Activated CD4-positive, alpha-beta T cell treated with anti-CD3 and anti-CD28 coated beads, Interleukin-2, amount 50 U/mL, for 1 hour (primary cell): ENCODE data around the gene METTL15.
"Not testable (repeated sequence)": the region's sequence is repeated elsewhere in the genome, so short reads cannot be mapped to it uniquely, and the experiment has no call there.

Source experiments
- DNase-seq: peaks from one replicate; pipeline ENCODE4 v3.0.0-alpha.2; 2020

Gene METTL15

DNA sequence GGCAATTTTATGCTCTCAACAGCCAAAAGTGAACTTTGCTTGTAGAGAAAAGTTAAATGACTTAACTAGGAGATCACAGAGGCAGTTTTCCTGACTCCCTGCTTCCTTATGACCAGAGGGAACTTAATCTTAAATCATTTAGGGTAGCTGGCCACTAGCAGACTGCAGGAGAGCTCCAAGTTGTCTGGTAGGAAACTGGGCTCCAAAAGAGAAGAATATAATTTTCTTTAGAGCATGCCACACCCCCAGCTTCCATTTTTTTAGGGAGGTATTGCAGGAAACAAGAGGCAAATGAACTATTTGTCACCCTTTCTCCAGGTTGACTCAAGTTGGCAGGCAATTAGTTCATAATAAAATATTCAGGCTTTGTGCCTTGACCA lies 2.6 kb downstream of the METTL15 start:
- DNase-seq, result no peak

- no peak for DNase-seq
These were observed 5.9 kb downstream of the METTL15 start for GRCh38 chr11:28114116-28114515.

DNA sequence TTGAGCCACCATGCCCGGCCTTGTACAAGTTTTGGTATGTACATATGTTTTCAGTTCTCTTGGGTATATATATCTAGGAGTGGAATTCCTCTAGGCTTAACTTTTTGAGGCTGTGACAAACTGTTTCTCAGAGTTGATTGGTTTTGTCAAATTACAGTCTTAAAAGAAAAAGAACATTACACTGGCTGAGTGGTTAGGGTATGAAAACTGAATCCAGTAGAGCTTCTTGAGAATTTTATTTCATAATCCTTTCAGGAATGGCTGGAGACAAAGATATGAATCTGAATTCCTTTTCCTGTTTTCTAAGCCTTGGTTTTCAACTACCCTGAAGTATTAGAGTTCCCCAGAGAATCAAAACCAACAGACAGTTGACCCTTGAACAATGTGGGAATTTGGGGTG lies 6.5 kb downstream of the METTL15 start:
- no peak for DNase-seq

DNA sequence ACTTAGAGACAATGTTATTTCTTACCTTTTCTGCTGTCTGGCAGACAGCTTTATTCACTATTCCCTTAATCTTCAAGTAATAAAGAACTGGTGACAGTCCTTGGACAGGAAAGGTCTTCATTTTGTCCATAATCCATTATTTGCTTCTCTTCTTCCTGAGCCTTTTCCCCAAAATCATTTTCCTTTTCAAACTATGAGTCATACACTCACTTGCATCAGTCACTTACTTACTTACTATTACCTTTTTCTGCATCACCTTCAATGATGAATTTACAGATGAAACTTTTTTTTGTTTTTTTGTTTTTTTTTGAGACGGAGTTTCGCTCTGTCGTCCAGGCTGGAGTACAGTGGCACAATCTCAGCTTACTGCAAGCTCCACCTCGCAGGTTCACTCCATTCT lies 9.5 kb downstream of the METTL15 start:
- DNase-seq, result no peak

- DNase-seq, result no peak
These were observed 15.0 kb downstream of the METTL15 start for GRCh38 chr11:28123151-28123581.

DNA sequence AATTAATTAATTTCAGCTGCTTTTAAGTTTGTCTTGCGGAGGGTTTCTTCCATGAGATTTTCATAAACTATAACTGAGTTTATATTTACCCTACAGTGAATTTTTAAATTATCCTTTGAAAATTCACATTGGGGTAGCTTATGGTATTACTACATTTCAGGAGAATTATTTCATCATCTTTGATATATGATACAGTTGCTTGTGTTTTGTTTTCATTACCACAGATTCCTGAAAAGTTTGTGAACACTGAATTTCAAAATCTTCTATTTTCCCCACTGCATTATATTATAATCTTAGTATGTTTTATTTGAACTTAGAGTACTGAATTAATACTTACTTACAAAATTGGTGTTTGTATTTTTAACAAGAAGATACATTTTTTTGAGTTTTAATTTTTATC lies 24.4 kb downstream of the METTL15 start:
- no peak for DNase-seq

- no peak for DNase-seq
These were observed 25.0 kb downstream of the METTL15 start for GRCh38 chr11:28133146-28133545.

DNA sequence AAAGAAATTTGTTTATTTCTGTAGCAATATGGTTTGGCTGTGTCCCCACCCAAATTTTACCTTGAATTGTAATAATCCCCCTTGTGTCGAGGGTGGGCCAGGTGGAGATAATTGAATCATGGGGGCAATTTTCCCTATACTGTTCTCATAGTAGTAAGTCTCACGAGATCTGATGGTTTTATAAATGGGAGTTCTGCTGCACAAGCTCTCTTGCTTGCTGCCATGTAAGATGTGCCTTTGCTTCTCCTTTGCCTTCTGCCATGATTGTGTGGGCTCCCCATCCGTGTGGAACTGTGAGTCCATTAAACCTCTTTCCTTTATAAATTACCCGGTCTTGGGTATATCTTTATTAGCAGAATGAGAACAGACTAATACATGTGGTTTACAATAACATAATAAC lies 28.0 kb downstream of the METTL15 start:
- DNase-seq, result not testable (repeated sequence)

GRCh38 chr11:28137366-28137765 lies 29.2 kb downstream of the METTL15 start:
- no peak for DNase-seq

DNA sequence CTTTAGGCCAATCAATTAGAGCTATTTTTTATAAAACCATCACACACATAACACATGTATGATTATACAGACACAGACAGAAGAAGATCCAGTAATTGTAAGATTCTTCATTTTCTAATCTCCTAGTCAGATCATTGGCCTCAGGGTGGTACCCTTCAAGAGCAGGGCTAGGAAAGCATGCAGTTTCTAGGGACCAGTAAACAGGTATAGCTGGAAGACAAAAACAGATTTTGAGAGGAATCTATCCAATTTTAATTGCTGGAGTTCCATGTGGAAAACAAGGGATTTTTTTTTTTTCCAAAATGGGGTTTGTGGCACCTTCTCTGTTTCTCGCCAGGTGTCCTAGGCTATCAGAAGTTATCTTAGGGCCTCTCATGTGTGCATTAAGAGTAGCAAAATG lies 29.6 kb downstream of the METTL15 start:
- DNase-seq, result no peak

DNA sequence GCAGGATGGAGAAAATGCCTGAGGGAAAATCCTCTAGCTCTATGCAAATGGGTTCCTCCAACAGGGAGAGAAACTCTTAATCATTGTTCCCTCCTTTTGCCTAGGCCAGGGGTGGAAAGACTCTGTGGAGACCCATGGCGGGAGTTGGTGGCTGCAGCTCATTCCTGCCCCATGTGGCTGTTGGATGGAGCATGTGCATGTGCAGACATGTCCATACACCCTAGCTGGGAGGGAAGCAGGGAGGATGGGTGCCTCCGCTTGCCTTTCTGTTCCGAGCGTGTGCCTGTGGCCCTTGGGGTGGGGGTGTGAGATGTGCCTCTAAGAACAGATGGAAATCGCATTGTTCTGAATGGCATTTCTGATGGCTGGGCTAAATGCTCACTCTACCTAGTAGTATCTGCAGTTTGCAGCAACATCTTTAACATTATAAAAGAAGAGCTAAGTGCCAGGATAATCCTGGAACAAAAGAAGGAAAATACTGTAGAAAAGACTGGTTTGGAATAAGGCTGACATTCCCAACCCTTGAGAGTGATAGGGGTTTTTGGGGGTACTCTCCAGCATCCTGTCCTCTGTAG lies 31.7 kb downstream of the METTL15 start:
- DNase-seq, result no peak

GRCh38 chr11:28140689-28141455 lies 32.7 kb downstream of the METTL15 start:
- no peak for DNase-seq

DNA sequence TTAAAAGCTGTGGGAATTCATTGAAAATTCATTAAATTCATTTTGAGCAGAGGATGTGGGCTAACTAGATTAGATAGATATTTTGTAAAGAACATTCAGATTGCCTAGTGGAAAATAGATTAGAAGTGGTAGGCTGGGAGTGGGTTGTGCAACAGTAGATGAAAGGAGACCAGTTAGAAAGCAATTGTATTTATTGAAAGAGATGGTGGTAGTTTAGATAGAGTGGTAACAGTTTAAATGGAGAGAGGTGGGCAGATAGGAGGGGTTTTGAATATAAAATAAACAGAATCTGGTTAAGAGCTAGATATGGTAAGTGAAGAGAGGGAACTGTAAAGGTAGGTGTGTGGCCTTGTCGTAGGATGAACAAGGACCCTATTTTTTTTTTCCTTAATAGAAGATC lies 34.5 kb downstream of the METTL15 start:
- no peak for DNase-seq

DNA sequence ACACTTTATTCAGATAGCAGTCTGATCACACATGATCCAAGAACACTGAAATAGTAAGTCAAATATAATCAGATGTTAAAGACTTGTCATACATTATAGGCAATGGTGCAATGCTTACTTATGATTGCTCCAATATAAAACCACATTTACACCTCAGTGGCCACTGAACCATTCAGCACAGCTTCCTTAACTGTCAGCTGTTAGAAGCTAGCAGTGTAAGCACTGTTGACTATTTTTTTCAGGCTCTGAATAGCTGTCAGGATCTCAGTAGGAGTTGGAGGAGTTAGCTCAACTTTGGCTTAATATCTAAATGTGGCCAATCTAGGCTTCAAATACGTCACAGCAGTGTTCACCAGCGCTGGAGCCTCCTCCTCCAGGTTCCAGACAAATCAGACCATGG lies 36.6 kb downstream of the METTL15 start:
- DNase-seq, result no peak

DNA sequence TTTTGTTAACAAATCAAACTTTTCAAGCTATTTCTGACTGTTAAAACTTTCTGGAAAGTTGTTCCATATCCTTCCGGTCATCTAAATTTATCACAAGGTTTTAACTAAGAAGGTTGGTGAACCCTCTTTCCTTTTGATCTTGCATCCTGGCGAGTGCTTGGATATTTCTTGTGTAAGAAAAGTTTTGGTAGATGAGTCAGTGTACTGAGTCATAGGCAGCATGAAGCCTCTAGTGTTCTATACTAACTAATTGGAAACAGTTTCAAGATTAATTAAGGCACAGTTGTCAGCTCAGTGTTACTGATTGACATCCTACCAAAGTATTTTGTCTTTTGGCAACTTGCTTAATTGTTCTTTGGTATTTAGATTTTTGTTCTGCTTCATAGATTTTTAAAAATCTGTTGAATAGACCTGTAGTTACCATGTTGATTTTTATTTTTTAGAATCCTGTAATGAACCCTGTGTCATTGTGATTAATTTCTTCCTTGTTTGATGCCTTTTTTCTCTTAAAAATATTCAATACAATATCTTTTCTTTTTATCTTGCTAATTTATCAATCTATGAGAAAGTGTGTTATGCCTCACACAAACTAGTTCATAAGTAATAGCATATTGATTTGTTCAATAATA lies 38.0 kb downstream of the METTL15 start:
- DNase-seq, result no peak

GRCh38 chr11:28152743-28153142 lies 44.6 kb downstream of the METTL15 start:
- DNase-seq, result no peak

GRCh38 chr11:28153586-28153985 lies 45.4 kb downstream of the METTL15 start:
- no peak for DNase-seq

DNA sequence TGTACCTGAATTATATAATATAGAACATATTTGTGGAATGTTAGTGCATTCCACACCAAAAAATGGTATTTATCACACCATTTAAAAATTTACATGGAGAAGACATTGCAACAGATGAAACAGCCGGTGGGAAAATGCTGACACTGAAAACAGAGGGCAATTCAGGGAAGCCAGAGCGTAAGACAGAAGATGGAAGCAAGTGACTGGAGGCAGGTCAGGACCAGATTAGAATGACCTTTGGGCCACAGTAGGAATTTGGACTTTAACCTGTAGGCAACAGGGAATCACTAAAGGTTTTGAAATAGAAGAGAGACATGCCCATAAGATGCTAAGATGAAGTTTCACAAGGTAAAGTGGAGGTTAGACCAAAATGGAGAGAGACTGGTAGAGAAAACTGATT lies 60.5 kb downstream of the METTL15 start:
- no peak for DNase-seq

GRCh38 chr11:28169816-28170215 lies 61.6 kb downstream of the METTL15 start:
- no peak for DNase-seq

DNA sequence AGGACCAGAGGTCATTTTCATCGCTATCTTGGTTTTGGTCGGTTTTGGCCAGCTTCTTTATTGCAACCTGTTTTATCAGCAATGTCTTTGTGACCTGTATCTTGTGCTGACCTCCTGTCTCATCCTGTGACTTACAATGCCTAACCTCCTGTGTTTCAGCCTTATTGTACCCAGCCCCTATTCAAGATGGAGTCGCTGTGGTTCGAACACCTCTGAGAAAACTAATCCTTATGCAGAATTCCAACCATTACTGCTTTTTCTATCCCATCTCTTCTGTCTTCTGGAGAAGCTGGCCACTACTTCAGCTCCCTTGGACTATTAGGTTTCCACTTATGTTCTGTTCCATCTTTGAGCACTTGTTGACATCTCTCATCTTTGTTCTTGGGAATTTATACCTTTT lies 62.6 kb downstream of the METTL15 start:
- DNase-seq, result no peak

GRCh38 chr11:28176351-28176750 lies 68.2 kb downstream of the METTL15 start:
- no peak for DNase-seq

GRCh38 chr11:28195449-28195848 lies 87.3 kb downstream of the METTL15 start:
- no peak for DNase-seq

GRCh38 chr11:28209906-28210305 lies 101.7 kb downstream of the METTL15 start:
- DNase-seq, result no peak

DNA sequence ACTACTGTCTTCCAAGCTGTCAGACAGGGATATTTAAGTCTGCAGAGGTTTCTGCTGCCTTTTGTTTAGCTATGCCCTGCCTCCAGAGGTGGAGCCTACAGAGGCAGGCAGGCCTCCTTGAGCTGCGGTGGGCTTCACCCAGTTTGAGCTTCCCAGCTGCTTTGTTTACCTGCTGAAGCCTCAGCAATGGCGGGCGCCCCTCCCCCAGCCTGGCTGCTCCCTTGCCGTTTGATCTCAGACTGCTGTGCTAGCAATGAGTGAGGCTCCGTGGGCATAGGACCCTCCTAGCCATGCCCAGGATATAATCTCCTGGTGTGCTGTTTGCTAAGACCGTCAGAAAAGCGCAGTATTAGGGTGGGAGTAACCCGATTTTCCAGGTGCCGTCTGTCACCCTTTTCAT lies 113.9 kb downstream of the METTL15 start:
- not testable (repeated sequence) for DNase-seq

GRCh38 chr11:28223577-28223976 lies 115.4 kb downstream of the METTL15 start:
- DNase-seq, result no peak
